HG03442 (cell line): ENCODE results near the gene THEMIS2.
"Not testable (repeated sequence)": the region's sequence is repeated elsewhere in the genome, so short reads cannot be mapped to it uniquely, and the experiment has no call there.

Source experiments
- ATAC-seq: cut with Tn5 transposase; IDR thresholded peaks from one replicate; pipeline ENCODE4 v1.9.1; 2021; ENCODE audit warnings: mild to moderate bottlenecking, moderate library complexity; ENCODE audit not compliant: unreplicated experiment

THEMIS2 gene

GRCh38 chr1:27862671-27863537 is 9.4 kb upstream of the THEMIS2 start:
- no peak for ATAC-seq

- ATAC-seq, result no peak
Measured at GRCh38 chr1:27863538-27863915, 8.8 kb upstream of the THEMIS2 start.

GRCh38 chr1:27864264-27864895 is 8.0 kb upstream of the THEMIS2 start:
- ATAC-seq, result no peak

- no peak for ATAC-seq
Measured at GRCh38 chr1:27865821-27866220, 6.5 kb upstream of the THEMIS2 start.

- no peak for ATAC-seq
Measured at GRCh38 chr1:27868556-27868931, 3.8 kb upstream of the THEMIS2 start.

- ATAC-seq, result no peak
Measured at GRCh38 chr1:27868932-27869718, 3.2 kb upstream of the THEMIS2 start.

GRCh38 chr1:27869719-27870085 is 2.6 kb upstream of the THEMIS2 start:
- no peak for ATAC-seq

- not testable (repeated sequence) for ATAC-seq
Measured at GRCh38 chr1:27871076-27871475, 1.3 kb upstream of the THEMIS2 start.

- ATAC-seq, result no peak
Measured at GRCh38 chr1:27872802-27873551, 633 bp downstream of the THEMIS2 start.

- ATAC-seq, result no peak
Measured at GRCh38 chr1:27873671-27874384, 1.5 kb downstream of the THEMIS2 start.

GRCh38 chr1:27876341-27877114 is 4.2 kb downstream of the THEMIS2 start:
- no peak for ATAC-seq

- no peak for ATAC-seq
Measured at GRCh38 chr1:27877115-27877416, 4.7 kb downstream of the THEMIS2 start.

- no peak for ATAC-seq
Measured at GRCh38 chr1:27878039-27878438, 5.7 kb downstream of the THEMIS2 start.

- ATAC-seq, result no peak
Measured at GRCh38 chr1:27878787-27879335, 6.5 kb downstream of the THEMIS2 start.

- ATAC-seq, result no peak
Measured at GRCh38 chr1:27879374-27880082, 7.2 kb downstream of the THEMIS2 start.

- no peak for ATAC-seq
Measured at GRCh38 chr1:27882543-27882903, 10.2 kb downstream of the THEMIS2 start.

- ATAC-seq, result no peak
Measured at GRCh38 chr1:27883536-27883935, 11.2 kb downstream of the THEMIS2 start.

- ATAC-seq, result peak; percentile 38
Measured at GRCh38 chr1:27884006-27884954, 11.9 kb downstream of the THEMIS2 start.
